Peyer's patch (tissue), 4 donors: ENCODE data around the gene CC2D2A. TPM values are rescaled to one million over a fixed set of nuclear protein-coding genes. Genes with fewer than 3 reads are reported as not detected.

Source experiments
- DNase-seq, 3 donors: peaks; one replicate each; pipeline ENCODE4 v3.0.0-alpha.2; 2017 to 2019
- H3K27ac ChIP-seq, 4 donors: fragments of 200-600 bp; sonication (generic); one replicate each; pipeline ENCODE4 v1.5.1; 2016 to 2019
- H3K27me3 ChIP-seq, 2 donors: fragments of 200-600 bp; sonication (generic); one replicate each; pipeline ENCODE4 v1.5.1; 2019
- H3K36me3 ChIP-seq, 3 donors: fragments of 200-600 bp; sonication (generic); one replicate each; pipeline ENCODE4 v1.5.1; 2016 to 2019
- H3K4me1 ChIP-seq, 4 donors: fragments of 200-600 bp; sonication (generic); one replicate each; pipeline ENCODE4 v1.5.1; 2016 to 2019
- H3K4me3 ChIP-seq, 4 donors: fragments of 200-600 bp; sonication (generic); 1 replicate in 3 of 4; 2 replicates in 1 of 4; pipeline ENCODE4 v1.5.1; 2016 to 2019; ENCODE audit warnings: mild to moderate bottlenecking in 1 of 4
- H3K9me3 ChIP-seq, 4 donors: fragments of 200-600 bp; sonication (generic); one replicate each; pipeline ENCODE4 v1.5.1; 2016 to 2019; ENCODE audit warnings: mild to moderate bottlenecking in 1 of 4
- CTCF ChIP-seq, 6 experiments: fragments of 450-650 bp in 4 of 6; fragments of 200-600 bp in 2 of 6; sonication (generic) in 1 of 6; IDR thresholded peaks; one replicate each; pipeline ENCODE4 v1.5.1; 2017 to 2019; ENCODE audit warnings: antibody characterized with exemption in 6 of 6, mild to moderate bottlenecking in 3 of 6, moderate library complexity in 1 of 6
- POLR2A ChIP-seq, 2 donors: fragments of 450-650 bp; IDR thresholded peaks; one replicate each; pipeline ENCODE4 v1.5.1; 2017; ENCODE audit warnings: antibody characterized with exemption in 2 of 2, mild to moderate bottlenecking in 2 of 2, moderate library complexity in 2 of 2
- total RNA-seq, 4 donors: library from RNA; depleted of rRNA; stranded (reverse); fragments of >200 nt; gene quantifications; one replicate each; pipeline ENCODE4 v1.1.0, GENCODE V29; 2016

Gene CC2D2A
- total RNA-seq, 4 donors from 2014 or later: 7.3 to 45.4 (median 8.9) TPM

GRCh38 chr4:15466596-15466995 lies 3.1 kb upstream of the CC2D2A start:
- TF ChIP-seq CTCF (IDR thresholded peaks at IDR 0.05) (no peak), POLR2A (IDR thresholded peaks at IDR 0.05) (no peak)
- no peak for DNase-seq
- no peaks in the 10 kb centered on the region for H3K36me3 ChIP-seq

GRCh38 chr4:15470128-15470475 lies 420 bp downstream of the CC2D2A start:
- peak overlapping the region; percentile 13 to 62 (median 44) for H3K4me3 ChIP-seq
- peak overlapping the region in 1 of 4 donors; percentile 31 for H3K27ac ChIP-seq
- DNase-seq: no peak
- TF ChIP-seq CTCF (IDR thresholded peaks at IDR 0.05) (no peak), POLR2A (IDR thresholded peaks at IDR 0.05) (no peak)
- no peaks in the 10 kb centered on the region for H3K9me3 ChIP-seq
- H3K4me1 ChIP-seq: peaks cover 0 to 9% (median 0%) of the 10 kb centered on the region in 4 donors
- H3K27me3 ChIP-seq: no peaks in the 10 kb centered on the region
- no peaks in the 10 kb centered on the region for H3K36me3 ChIP-seq

More at GRCh38 chr4:15466596-15466995, 3.1 kb upstream of the CC2D2A start:
- no peaks in the 10 kb centered on the region for H3K27me3 ChIP-seq
- no peak overlapping the region for H3K27ac ChIP-seq
- H3K9me3 ChIP-seq: no peaks in the 10 kb centered on the region
- H3K4me3 ChIP-seq: no peak overlapping the region
- H3K4me1 ChIP-seq: peaks cover 0 to 9% (median 0%) of the 10 kb centered on the region in 4 donors

GRCh38 chr4:15476396-15476795 lies 6.7 kb downstream of the CC2D2A start:
- no peaks in the 10 kb centered on the region for H3K27me3 ChIP-seq
- no peak overlapping the region for H3K4me3 ChIP-seq
- DNase-seq: no peak
- H3K36me3 ChIP-seq: no peaks in the 10 kb centered on the region
- no peak overlapping the region for H3K27ac ChIP-seq
- H3K9me3 ChIP-seq: no peaks in the 10 kb centered on the region
- TF ChIP-seq POLR2A (IDR thresholded peaks at IDR 0.05): no peak
- TF ChIP-seq CTCF (IDR thresholded peaks at IDR 0.05): no peak
- no peaks in the 10 kb centered on the region for H3K4me1 ChIP-seq

GRCh38 chr4:15478724-15479088 lies 9.0 kb downstream of the CC2D2A start:
- Histone ChIP-seq H3K9me3 (no peaks in the 10 kb centered on the region), H3K4me3 (no peak overlapping the region), H3K36me3 (no peaks in the 10 kb centered on the region), H3K27ac (no peak overlapping the region), H3K27me3 (no peaks in the 10 kb centered on the region), H3K4me1 (no peaks in the 10 kb centered on the region)
- DNase-seq: no peak
- TF ChIP-seq POLR2A (IDR thresholded peaks at IDR 0.05) (no peak), CTCF (IDR thresholded peaks at IDR 0.05) (no peak)

- Histone ChIP-seq H3K27ac (peak overlapping the region in 3 of 4 donors; percentile 24 to 66 (median 31)), H3K27me3 (no peaks in the 10 kb centered on the region), H3K36me3 (no peaks in the 10 kb centered on the region), H3K4me1 (no peaks in the 10 kb centered on the region), H3K9me3 (no peaks in the 10 kb centered on the region), H3K4me3 (peak overlapping the region; percentile 6 to 40 (median 27))
- peak in 2 of 3 donors; percentile 50 to 57 for DNase-seq
- TF ChIP-seq POLR2A (IDR thresholded peaks at IDR 0.05) (no peak), CTCF (IDR thresholded peaks at IDR 0.05) (peak in 4 of 6 experiments; percentile 48 to 73 (median 66))
These were observed 9.6 kb downstream of the CC2D2A start for GRCh38 chr4:15479089-15479912.
